HAP-1 (cell line): ENCODE results near the gene ANKRD22.

Experiments used
- DNase-seq, 2 experiments: peaks; one replicate each; pipeline ENCODE4 v3.0.0-alpha.2; 2016 to 2020; ENCODE audit warnings: low spot score in 2 of 2
- H3K27me3 ChIP-seq: fragments of 250-450 bp; sonication (Bioruptor Pico); 2 replicates; pipeline ENCODE4 v1.5.1; 2020; ENCODE audit warnings: low read depth, mild to moderate bottlenecking, moderate library complexity
- H3K36me3 ChIP-seq: fragments of 250-450 bp; sonication (Bioruptor Pico); replicated peaks from 2 replicates; pipeline ENCODE4 v1.5.1; 2020; ENCODE audit warnings: mild to moderate bottlenecking
- H3K4me1 ChIP-seq: fragments of 250-450 bp; sonication (Bioruptor Pico); 2 replicates; pipeline ENCODE4 v1.5.1; 2020; ENCODE audit warnings: mild to moderate bottlenecking
- H3K4me3 ChIP-seq: fragments of 250-450 bp; sonication (Bioruptor Pico); 2 replicates; pipeline ENCODE4 v1.5.1; 2020; ENCODE audit warnings: mild to moderate bottlenecking, moderate library complexity
- H3K9me3 ChIP-seq: fragments of 250-450 bp; sonication (Bioruptor Pico); 2 replicates; pipeline ENCODE4 v1.5.1; 2020; ENCODE audit warnings: mild to moderate bottlenecking, moderate library complexity
- in situ Hi-C: fragments of 300-500 bp; cut with MboI; formaldehyde crosslinking; loops from 3 replicates; pipeline ENCODE4 v1.14.3; 2020; ENCODE audit warnings: low sequenced_read_pairs, inconsistent platforms, mixed read lengths

Gene ANKRD22

GRCh38 chr10:88813200-88813599 lies 38.4 kb downstream of the ANKRD22 start:
- Histone ChIP-seq H3K36me3 (no peaks in the 10 kb centered on the region), H3K4me1 (no peaks in the 10 kb centered on the region), H3K27me3 (peaks cover 10% of the 10 kb centered on the region), H3K4me3 (no peak overlapping the region), H3K9me3 (no peaks in the 10 kb centered on the region)
- DNase-seq: no peak
- in situ Hi-C loops: loop anchor here (25.0 kb wide), 1 partner anchor 126 kb away; no protein-coding TSS in a partner anchor

GRCh38 chr10:88810196-88810961 lies 41.3 kb downstream of the ANKRD22 start:
- DNase-seq: peak; percentile 52 to 54
- Histone ChIP-seq H3K4me3 (no peak overlapping the region), H3K4me1 (no peaks in the 10 kb centered on the region), H3K27me3 (peaks cover 10% of the 10 kb centered on the region), H3K36me3 (no peaks in the 10 kb centered on the region), H3K9me3 (no peaks in the 10 kb centered on the region)
- in situ Hi-C loops: loop anchor here (25.0 kb wide), 1 partner anchor 123 kb away; no protein-coding TSS in a partner anchor

- no peak for DNase-seq
- in situ Hi-C loops: loop anchor here (25.0 kb wide), 1 partner anchor 122 kb away; no protein-coding TSS in a partner anchor
- no peak overlapping the region for H3K4me3 ChIP-seq
- no peaks in the 10 kb centered on the region for H3K4me1 ChIP-seq
- H3K9me3 ChIP-seq: no peaks in the 10 kb centered on the region
- peaks cover 10% of the 10 kb centered on the region for H3K27me3 ChIP-seq
- H3K36me3 ChIP-seq: no peaks in the 10 kb centered on the region
Observed at GRCh38 chr10:88809621-88810020, 42.0 kb downstream of the ANKRD22 start.

GRCh38 chr10:88805924-88806323 lies 45.7 kb downstream of the ANKRD22 start:
- in situ Hi-C loops: loop anchor here (25.0 kb wide), 1 partner anchor 119 kb away; no protein-coding TSS in a partner anchor
- Histone ChIP-seq H3K9me3 (no peaks in the 10 kb centered on the region), H3K36me3 (no peaks in the 10 kb centered on the region), H3K4me1 (no peaks in the 10 kb centered on the region), H3K4me3 (no peak overlapping the region), H3K27me3 (no peaks in the 10 kb centered on the region)
- DNase-seq: no peak

GRCh38 chr10:88805361-88805760 lies 46.3 kb downstream of the ANKRD22 start:
- H3K27me3 ChIP-seq: no peaks in the 10 kb centered on the region
- DNase-seq: no peak
- in situ Hi-C loops: loop anchor here (25.0 kb wide), 1 partner anchor 118 kb away; no protein-coding TSS in a partner anchor
- H3K36me3 ChIP-seq: no peaks in the 10 kb centered on the region
- no peak overlapping the region for H3K4me3 ChIP-seq
- H3K9me3 ChIP-seq: no peaks in the 10 kb centered on the region
- no peaks in the 10 kb centered on the region for H3K4me1 ChIP-seq

- Histone ChIP-seq H3K4me3 (no peak overlapping the region), H3K9me3 (no peaks in the 10 kb centered on the region), H3K4me1 (no peaks in the 10 kb centered on the region), H3K27me3 (no peaks in the 10 kb centered on the region), H3K36me3 (no peaks in the 10 kb centered on the region)
- in situ Hi-C loops: loop anchor here (25.0 kb wide), 1 partner anchor 117 kb away; no protein-coding TSS in a partner anchor
- no peak for DNase-seq
Observed at GRCh38 chr10:88804083-88804812, 47.4 kb downstream of the ANKRD22 start.

- H3K4me1 ChIP-seq: no peaks in the 10 kb centered on the region
- no peaks in the 10 kb centered on the region for H3K36me3 ChIP-seq
- H3K27me3 ChIP-seq: no peaks in the 10 kb centered on the region
- in situ Hi-C loops: loop anchor here (25.0 kb wide), 1 partner anchor 116 kb away; no protein-coding TSS in a partner anchor
- DNase-seq: no peak
- no peak overlapping the region for H3K4me3 ChIP-seq
- H3K9me3 ChIP-seq: no peaks in the 10 kb centered on the region
Observed at GRCh38 chr10:88803641-88804040, 48.0 kb downstream of the ANKRD22 start.

GRCh38 chr10:88802523-88803285 lies 48.9 kb downstream of the ANKRD22 start, which contains the start of gene LIPM:
LIPM (plus strand) TSS chr10:88802730; CDS start chr10:88802897, 167 bp downstream.
- Histone ChIP-seq H3K4me1 (no peaks in the 10 kb centered on the region), H3K27me3 (no peaks in the 10 kb centered on the region), H3K36me3 (no peaks in the 10 kb centered on the region), H3K4me3 (no peak within 1 kb of the TSS), H3K9me3 (no peaks in the 10 kb centered on the region)
- in situ Hi-C loops: loop anchor here (25.0 kb wide), 1 partner anchor 115 kb away; no protein-coding TSS in a partner anchor
- no peak for DNase-seq

GRCh38 chr10:88800152-88801125 lies 51.2 kb downstream of the ANKRD22 start:
- no peak for DNase-seq
- no peaks in the 10 kb centered on the region for H3K4me1 ChIP-seq
- H3K4me3 ChIP-seq: no peak overlapping the region
- in situ Hi-C loops: loop anchor here (25.0 kb wide), 1 partner anchor 113 kb away; no protein-coding TSS in a partner anchor
- no peaks in the 10 kb centered on the region for H3K9me3 ChIP-seq
- H3K27me3 ChIP-seq: no peaks in the 10 kb centered on the region
- H3K36me3 ChIP-seq: no peaks in the 10 kb centered on the region

- in situ Hi-C loops: no loop called here
- Histone ChIP-seq H3K9me3 (no peaks in the 10 kb centered on the region), H3K27me3 (no peaks in the 10 kb centered on the region), H3K4me1 (no peaks in the 10 kb centered on the region), H3K4me3 (no peak overlapping the region), H3K36me3 (no peaks in the 10 kb centered on the region)
- no peak for DNase-seq
Observed at GRCh38 chr10:88794731-88795130, 56.9 kb downstream of the ANKRD22 start.

GRCh38 chr10:88793712-88794299 lies 57.8 kb downstream of the ANKRD22 start:
- no peaks in the 10 kb centered on the region for H3K4me1 ChIP-seq
- no peaks in the 10 kb centered on the region for H3K27me3 ChIP-seq
- no peaks in the 10 kb centered on the region for H3K36me3 ChIP-seq
- DNase-seq: no peak
- no peak overlapping the region for H3K4me3 ChIP-seq
- H3K9me3 ChIP-seq: no peaks in the 10 kb centered on the region
- in situ Hi-C loops: no loop called here

GRCh38 chr10:88792661-88793060 lies 59.0 kb downstream of the ANKRD22 start:
- no peak for DNase-seq
- Histone ChIP-seq H3K4me1 (no peaks in the 10 kb centered on the region), H3K27me3 (no peaks in the 10 kb centered on the region), H3K9me3 (no peaks in the 10 kb centered on the region), H3K36me3 (no peaks in the 10 kb centered on the region), H3K4me3 (no peak overlapping the region)
- in situ Hi-C loops: no loop called here
